DND-41 (cell line): ENCODE measurements around the gene QSOX1.

Experiments
- EZH2 ChIP-seq: IDR thresholded peaks from 3 replicates; pipeline ENCODE4 v1.6.1; 2012; ENCODE audit warnings: borderline replicate concordance, low read depth, mild to moderate bottlenecking, moderate library complexity, low read length, inconsistent platforms; ENCODE audit not compliant: severe bottlenecking
- TF ChIP-seq, protein P1 (sequence below): IDR thresholded peaks from 2 replicates; pipeline ENCODE4 v1.5.1; 2012; ENCODE audit warnings: borderline replicate concordance, low read length, moderate library complexity, mild to moderate bottlenecking; ENCODE audit not compliant: poor library complexity, severe bottlenecking; ENCODE audit errors: extremely low read depth

DNA sequence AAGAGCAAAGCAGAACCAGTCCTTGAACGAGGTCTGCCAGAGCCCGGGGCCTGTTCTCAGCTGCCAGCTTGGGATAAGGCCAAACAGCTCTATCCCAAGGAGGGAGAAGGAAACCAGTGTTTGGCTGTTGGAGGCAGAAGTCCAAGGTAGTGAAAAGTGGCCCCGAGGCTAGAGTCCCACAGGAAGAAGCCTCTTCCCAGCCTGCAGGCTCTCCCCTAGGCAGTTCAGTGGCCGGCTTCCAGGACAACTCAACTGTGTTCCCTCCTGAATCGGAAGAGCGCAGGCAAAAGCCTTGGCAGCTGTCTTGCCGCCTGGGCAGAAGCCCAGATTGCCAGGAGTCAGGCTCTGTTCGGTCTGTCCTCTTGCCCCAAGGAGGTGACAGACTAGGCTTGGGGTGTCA is 19.3 kb downstream of the QSOX1 start:
- TF ChIP-seq, protein P1, sequence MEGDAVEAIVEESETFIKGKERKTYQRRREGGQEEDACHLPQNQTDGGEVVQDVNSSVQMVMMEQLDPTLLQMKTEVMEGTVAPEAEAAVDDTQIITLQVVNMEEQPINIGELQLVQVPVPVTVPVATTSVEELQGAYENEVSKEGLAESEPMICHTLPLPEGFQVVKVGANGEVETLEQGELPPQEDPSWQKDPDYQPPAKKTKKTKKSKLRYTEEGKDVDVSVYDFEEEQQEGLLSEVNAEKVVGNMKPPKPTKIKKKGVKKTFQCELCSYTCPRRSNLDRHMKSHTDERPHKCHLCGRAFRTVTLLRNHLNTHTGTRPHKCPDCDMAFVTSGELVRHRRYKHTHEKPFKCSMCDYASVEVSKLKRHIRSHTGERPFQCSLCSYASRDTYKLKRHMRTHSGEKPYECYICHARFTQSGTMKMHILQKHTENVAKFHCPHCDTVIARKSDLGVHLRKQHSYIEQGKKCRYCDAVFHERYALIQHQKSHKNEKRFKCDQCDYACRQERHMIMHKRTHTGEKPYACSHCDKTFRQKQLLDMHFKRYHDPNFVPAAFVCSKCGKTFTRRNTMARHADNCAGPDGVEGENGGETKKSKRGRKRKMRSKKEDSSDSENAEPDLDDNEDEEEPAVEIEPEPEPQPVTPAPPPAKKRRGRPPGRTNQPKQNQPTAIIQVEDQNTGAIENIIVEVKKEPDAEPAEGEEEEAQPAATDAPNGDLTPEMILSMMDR: no peak
- TF ChIP-seq EZH2: no peak
